Loucy (cell line): ENCODE results near the gene PRKCE.
"Not testable (repeated sequence)": the region's sequence is repeated elsewhere in the genome, so short reads cannot be mapped to it uniquely, and the experiment has no call there.

ENCODE experiments used
- H2AFZ ChIP-seq: fragments of 200-600 bp; sonication (generic); 2 replicates; pipeline ENCODE4 v1.6.0; 2016; ENCODE audit warnings: antibody characterized with exemption, mild to moderate bottlenecking, low read length, moderate library complexity
- H3F3A ChIP-seq: fragments of 200-600 bp; 2 replicates; pipeline ENCODE4 v1.6.0; 2016; ENCODE audit warnings: antibody characterized with exemption, low read depth, mild to moderate bottlenecking
- H3K27me3 ChIP-seq: fragments of 200-600 bp; sonication (generic); 2 replicates; pipeline ENCODE4 v1.6.1; 2014; ENCODE audit warnings: low read length, mild to moderate bottlenecking; ENCODE audit not compliant: insufficient read depth, poor library complexity, severe bottlenecking
- H3K36me3 ChIP-seq: fragments of 200-600 bp; sonication (generic); 2 replicates; pipeline ENCODE4 v1.6.1; 2016; ENCODE audit warnings: low read length; ENCODE audit not compliant: insufficient read depth
- H3K4me1 ChIP-seq: fragments of 200-600 bp; sonication (generic); 2 replicates; pipeline ENCODE4 v1.5.1; 2014; ENCODE audit warnings: low read length, mild to moderate bottlenecking; ENCODE audit not compliant: insufficient read depth, poor library complexity, severe bottlenecking
- H3K4me2 ChIP-seq: fragments of 200-600 bp; sonication (generic); 2 replicates; pipeline ENCODE4 v1.6.0; 2014; ENCODE audit warnings: antibody characterized with exemption, low read length, low read depth, mild to moderate bottlenecking; ENCODE audit not compliant: poor library complexity, severe bottlenecking
- H3K4me3 ChIP-seq: fragments of 200-600 bp; sonication (generic); 2 replicates; pipeline ENCODE4 v1.5.1; 2014; ENCODE audit warnings: low read length, mild to moderate bottlenecking, mixed read lengths; ENCODE audit not compliant: poor library complexity, severe bottlenecking
- H3K79me2 ChIP-seq: fragments of 200-600 bp; sonication (generic); 2 replicates; pipeline ENCODE4 v1.6.1; 2014; ENCODE audit warnings: low read length; ENCODE audit not compliant: insufficient read depth
- H3K9ac ChIP-seq: fragments of 200-600 bp; sonication (generic); 2 replicates; pipeline ENCODE4 v1.6.0; 2014; ENCODE audit warnings: mild to moderate bottlenecking, low read depth, low read length, moderate library complexity; ENCODE audit not compliant: poor library complexity, severe bottlenecking
- H3K9me2 ChIP-seq: fragments of 200-600 bp; sonication (generic); replicated peaks from 2 replicates; pipeline ENCODE4 v1.6.1; 2016; ENCODE audit warnings: low read depth, low read length, mixed read lengths
- H3K9me3 ChIP-seq: fragments of 200-600 bp; sonication (generic); 2 replicates; pipeline ENCODE4 v1.6.1; 2014; ENCODE audit warnings: mild to moderate bottlenecking, antibody characterized with exemption, low read length, low read depth; ENCODE audit not compliant: insufficient read depth
- H4K20me1 ChIP-seq: fragments of 200-600 bp; sonication (generic); 2 replicates; pipeline ENCODE4 v1.6.0; 2014; ENCODE audit warnings: antibody characterized with exemption, low read length, mild to moderate bottlenecking; ENCODE audit not compliant: insufficient read depth, poor library complexity, severe bottlenecking
- CTCF ChIP-seq: fragments of 200-600 bp; sonication (generic); conservative IDR thresholded peaks from 2 replicates; pipeline ENCODE4 v1.5.1; 2014; ENCODE audit warnings: mild to moderate bottlenecking, antibody characterized with exemption, low read length
- EZH2phosphoT487 ChIP-seq: fragments of 200-600 bp; IDR thresholded peaks from 2 replicates; pipeline ENCODE4 v1.6.1; 2018; ENCODE audit warnings: antibody characterized with exemption, mild to moderate bottlenecking, moderate library complexity, borderline replicate concordance

PRKCE gene

GRCh38 chr2:45692566-45692965, 41.1 kb downstream of the PRKCE start:
- Histone ChIP-seq H3K27me3 (no peaks in the 10 kb centered on the region), H2AFZ (no peak overlapping the region), H3K36me3 (no peaks in the 10 kb centered on the region), H4K20me1 (no peaks in the 10 kb centered on the region), H3F3A (no peaks in the 10 kb centered on the region), H3K4me3 (no peak overlapping the region), H3K79me2 (peaks cover 53% of the 10 kb centered on the region; the same call in 1 of the 2 replicates), H3K9me3 (no peaks in the 10 kb centered on the region), H3K9ac (no peak overlapping the region), H3K4me1 (peaks cover 14% of the 10 kb centered on the region), H3K4me2 (no peak overlapping the region), H3K9me2 (no peaks in the 10 kb centered on the region)
- no peak for TF ChIP-seq CTCF
- no peak for TF ChIP-seq EZH2phosphoT487

- not testable (repeated sequence) for H2AFZ ChIP-seq, H3K9me3 ChIP-seq, H3K9ac ChIP-seq, H3K9me2 ChIP-seq, H3F3A ChIP-seq, H4K20me1 ChIP-seq, H3K36me3 ChIP-seq, H3K27me3 ChIP-seq, H3K4me2 ChIP-seq, H3K4me3 ChIP-seq
- peaks cover 12% of the 10 kb centered on the region for H3K4me1 ChIP-seq
- H3K79me2 ChIP-seq: peaks cover 44% of the 10 kb centered on the region; the same call in 1 of the 2 replicates
These were observed 44.1 kb downstream of the PRKCE start for GRCh38 chr2:45695480-45696007.

GRCh38 chr2:45696708-45697107, 45.2 kb downstream of the PRKCE start:
- Histone ChIP-seq H3K4me2 (peak overlapping the region; percentile 38), H3K4me3 (no peak overlapping the region), H4K20me1 (no peaks in the 10 kb centered on the region), H3K27me3 (no peaks in the 10 kb centered on the region), H3K36me3 (no peaks in the 10 kb centered on the region), H3K9me2 (no peaks in the 10 kb centered on the region), H3F3A (no peaks in the 10 kb centered on the region), H2AFZ (no peak overlapping the region), H3K79me2 (peaks cover 32% of the 10 kb centered on the region; the same call in 1 of the 2 replicates), H3K9me3 (no peaks in the 10 kb centered on the region), H3K4me1 (peaks cover 12% of the 10 kb centered on the region), H3K9ac (no peak overlapping the region)
- no peak for TF ChIP-seq CTCF
- no peak for TF ChIP-seq EZH2phosphoT487

- Histone ChIP-seq H3K4me2 (peak overlapping the region; percentile 38), H2AFZ (no peak overlapping the region), H3K79me2 (peaks cover 30% of the 10 kb centered on the region; the same call in 1 of the 2 replicates), H3F3A (no peaks in the 10 kb centered on the region), H3K9ac (no peak overlapping the region), H3K36me3 (no peaks in the 10 kb centered on the region), H3K9me2 (no peaks in the 10 kb centered on the region), H3K27me3 (no peaks in the 10 kb centered on the region), H3K4me1 (peaks cover 12% of the 10 kb centered on the region), H4K20me1 (no peaks in the 10 kb centered on the region), H3K4me3 (no peak overlapping the region), H3K9me3 (no peaks in the 10 kb centered on the region)
- no peak for TF ChIP-seq CTCF
- TF ChIP-seq EZH2phosphoT487: no peak
These were observed 45.7 kb downstream of the PRKCE start for GRCh38 chr2:45697190-45697589.
